Esophagus squamous epithelium (tissue), 4 donors: ENCODE data around the gene FZD4.

Source experiments
- POLR2A ChIP-seq, 4 donors: fragments of 450-650 bp; IDR thresholded peaks; one replicate each; pipeline ENCODE4 v1.6.1; 2017; ENCODE audit warnings: antibody characterized with exemption in 4 of 4, mild to moderate bottlenecking in 4 of 4, moderate library complexity in 3 of 4
- TF ChIP-seq, protein P1 (sequence below), 6 experiments: fragments of 450-650 bp in 4 of 6; fragments of 200-600 bp in 2 of 6; sonication (generic) in 2 of 6; IDR thresholded peaks; one replicate each; pipeline ENCODE4 v1.5.1; 2016 to 2019; ENCODE audit warnings: antibody characterized with exemption in 6 of 6, mild to moderate bottlenecking in 4 of 6, moderate library complexity in 4 of 6

DNA sequence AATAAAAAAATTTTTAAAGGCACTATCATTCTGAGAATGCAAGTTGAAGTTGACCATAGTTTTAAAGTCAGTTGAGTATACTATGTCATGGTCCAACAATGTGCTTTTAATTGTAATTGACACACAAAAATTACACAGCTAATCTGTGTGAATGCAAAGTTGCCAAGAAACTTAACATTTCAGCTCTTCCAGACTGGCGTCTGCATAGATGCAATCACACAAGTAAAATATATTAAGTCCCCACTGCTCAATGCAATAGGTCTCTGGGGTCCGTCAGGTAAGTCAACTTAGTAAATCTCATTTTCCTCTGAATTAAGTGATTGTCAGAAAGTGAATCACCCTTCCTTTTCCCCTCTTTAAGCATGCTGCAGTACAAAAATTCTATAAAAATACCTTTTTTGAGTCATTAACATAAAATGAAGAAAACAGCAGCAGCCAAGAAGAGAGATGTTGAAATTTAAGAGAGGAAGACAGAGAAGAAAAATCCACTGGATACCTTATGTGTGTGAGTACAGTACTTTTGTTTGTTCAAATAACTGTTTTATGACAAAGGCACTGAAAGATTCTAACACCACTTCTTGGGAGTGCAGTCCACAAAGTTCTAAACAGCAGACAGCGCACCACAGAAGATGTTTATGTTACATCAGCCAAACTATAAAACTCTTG lies 5.1 kb downstream of the FZD4 start:
- TF ChIP-seq, protein P1, sequence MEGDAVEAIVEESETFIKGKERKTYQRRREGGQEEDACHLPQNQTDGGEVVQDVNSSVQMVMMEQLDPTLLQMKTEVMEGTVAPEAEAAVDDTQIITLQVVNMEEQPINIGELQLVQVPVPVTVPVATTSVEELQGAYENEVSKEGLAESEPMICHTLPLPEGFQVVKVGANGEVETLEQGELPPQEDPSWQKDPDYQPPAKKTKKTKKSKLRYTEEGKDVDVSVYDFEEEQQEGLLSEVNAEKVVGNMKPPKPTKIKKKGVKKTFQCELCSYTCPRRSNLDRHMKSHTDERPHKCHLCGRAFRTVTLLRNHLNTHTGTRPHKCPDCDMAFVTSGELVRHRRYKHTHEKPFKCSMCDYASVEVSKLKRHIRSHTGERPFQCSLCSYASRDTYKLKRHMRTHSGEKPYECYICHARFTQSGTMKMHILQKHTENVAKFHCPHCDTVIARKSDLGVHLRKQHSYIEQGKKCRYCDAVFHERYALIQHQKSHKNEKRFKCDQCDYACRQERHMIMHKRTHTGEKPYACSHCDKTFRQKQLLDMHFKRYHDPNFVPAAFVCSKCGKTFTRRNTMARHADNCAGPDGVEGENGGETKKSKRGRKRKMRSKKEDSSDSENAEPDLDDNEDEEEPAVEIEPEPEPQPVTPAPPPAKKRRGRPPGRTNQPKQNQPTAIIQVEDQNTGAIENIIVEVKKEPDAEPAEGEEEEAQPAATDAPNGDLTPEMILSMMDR (IDR thresholded peaks at IDR 0.05) = no peak
- no peak for TF ChIP-seq POLR2A (IDR thresholded peaks at IDR 0.05)
